Kidney epithelial cell (primary cell): ENCODE data around the gene PSMC5. TPM values are rescaled to one million over a fixed set of nuclear protein-coding genes. Genes with fewer than 3 reads are reported as not detected.
"Not testable (repeated sequence)": the region's sequence is repeated elsewhere in the genome, so short reads cannot be mapped to it uniquely, and the experiment has no call there.

Experiments used
- DNase-seq: peaks from one replicate; pipeline ENCODE4 v3.0.0-alpha.2; 2010; ENCODE audit warnings: low read depth
- H3K27me3 ChIP-seq: 2 replicates; pipeline ENCODE4 v1.6.0; 2011; ENCODE audit warnings: low read length; ENCODE audit not compliant: control insufficient read depth, insufficient read depth
- H3K36me3 ChIP-seq: 2 replicates; pipeline ENCODE4 v1.5.1; 2011; ENCODE audit warnings: low read length; ENCODE audit not compliant: control insufficient read depth, insufficient read depth
- H3K4me3 ChIP-seq: 2 replicates; pipeline ENCODE4 v1.5.1; 2011; ENCODE audit warnings: low read depth, mild to moderate bottlenecking, control low read depth, low read length
- CTCF ChIP-seq: IDR thresholded peaks from 2 replicates; pipeline ENCODE4 v1.5.1; 2011; ENCODE audit warnings: mild to moderate bottlenecking, moderate library complexity, low read length, control low read depth, inconsistent platforms; ENCODE audit not compliant: insufficient read depth, poor library complexity, severe bottlenecking
- total RNA-seq: library from RNA; depleted of rRNA; stranded (reverse); fragments of >200 nt; gene quantifications from 2 replicates; pipeline ENCODE4 v1.2.3, GENCODE V29; 2015

Gene PSMC5
- total RNA-seq, 1 donor from 2014 or later, result 77.6 TPM

GRCh38 chr17:63878413-63878812, 51.2 kb downstream of the PSMC5 start:
- H3K36me3 ChIP-seq, DNase-seq, H3K27me3 ChIP-seq, H3K4me3 ChIP-seq: not testable (repeated sequence)

GRCh38 chr17:63880706-63881105, 53.5 kb downstream of the PSMC5 start:
- TF ChIP-seq CTCF, result no peak
- peaks cover 2% of the 10 kb centered on the region for H3K27me3 ChIP-seq
- no peak for DNase-seq
- no peaks in the 10 kb centered on the region for H3K36me3 ChIP-seq
- H3K4me3 ChIP-seq, result no peak overlapping the region

- not testable (repeated sequence) for DNase-seq, H3K4me3 ChIP-seq
Measured at GRCh38 chr17:63881337-63881736, 54.1 kb downstream of the PSMC5 start.

More at GRCh38 chr17:63881337-63881736, 54.1 kb downstream of the PSMC5 start:
- not testable (repeated sequence) for H3K36me3 ChIP-seq, H3K27me3 ChIP-seq

Other genes starting within 250 kb of the PSMC5 start
- 24.7 and 24.9 TPM in 2 replicates for gene TACO1, start 226.5 kb upstream of the PSMC5 start, total RNA-seq
- 19.8 and 25.1 TPM in 2 replicates for gene MAP3K3, start 205.0 kb upstream of the PSMC5 start, total RNA-seq
- 153 and 158 TPM in 2 replicates for gene LIMD2, start 127.3 kb upstream of the PSMC5 start, total RNA-seq
- 17.2 and 18.6 TPM in 2 replicates for gene STRADA, start 85.6 kb upstream of the PSMC5 start, total RNA-seq
- 39.3 and 49.3 TPM in 2 replicates for gene CCDC47, start 53.8 kb upstream of the PSMC5 start, total RNA-seq
- 55.1 and 55.7 TPM in 2 replicates for gene DDX42, start 53.3 kb upstream of the PSMC5 start, total RNA-seq
- 52.1 and 54.5 TPM in 2 replicates for gene FTSJ3, start 232 bp downstream of the PSMC5 start, total RNA-seq
- gene SMARCD2, start 15.3 kb downstream of the PSMC5 start, total RNA-seq, result 78.7 and 107 TPM in 2 replicates
- gene CSH2, start 46.2 kb downstream of the PSMC5 start, total RNA-seq, result not detected in 2 replicates
- gene GH2, start 54.5 kb downstream of the PSMC5 start, total RNA-seq, result not detected in 2 replicates
- gene CSH1, start 69.1 kb downstream of the PSMC5 start, total RNA-seq, result not detected in 2 replicates
- gene CSHL1, start 83.8 kb downstream of the PSMC5 start, total RNA-seq, result not detected in 2 replicates
- not detected in 2 replicates for gene GH1, start 91.4 kb downstream of the PSMC5 start, total RNA-seq
- gene CD79B, start 104.9 kb downstream of the PSMC5 start, total RNA-seq, result 0.14 TPM in 1 of 2 replicates, not detected in the other
- 0.07 and 0.33 TPM in 2 replicates for gene SCN4A, start 145.5 kb downstream of the PSMC5 start, total RNA-seq
- 0.08 and 0.55 TPM in 2 replicates for gene PRR29, start 170.9 kb downstream of the PSMC5 start, total RNA-seq
- 11.5 and 12.9 TPM in 2 replicates for gene ICAM2, start 193.2 kb downstream of the PSMC5 start, total RNA-seq